Measurements from ENCODE around the gene RAB11A. TPM values are rescaled to one million over a fixed set of nuclear protein-coding genes. Genes with fewer than 3 reads are reported as not detected.

RAB11A gene
- total RNA-seq, 1 experiment from 2014 or later: 206 TPM

Other genes starting within 250 kb of the RAB11A start
- 2.8 and 4.6 TPM in 2 replicates for gene SLC24A1, start 247.6 kb upstream of the RAB11A start, total RNA-seq (2014; rRNA removed; shearing (Covaris generic))
- gene DENND4A, start 77.2 kb upstream of the RAB11A start, total RNA-seq (2014; rRNA removed; shearing (Covaris generic)): 2.9 and 4.4 TPM in 2 replicates